HEK293 (cell line): Measurements from ENCODE around the gene MYO1E.
A peak's percentile ranks its signal among the peaks of the same experiment; 100 is the strongest.

Experiments
- BCL6B ChIP-seq: fragments of 450-650 bp; formaldehyde crosslinking; IDR thresholded peaks from 2 replicates; pipeline ENCODE4 v1.5.1; 2017; ENCODE audit warnings: missing biosample characterization, missing genetic modification characterization
- GLIS2 ChIP-seq: fragments of 450-650 bp; formaldehyde crosslinking; IDR thresholded peaks from 2 replicates; pipeline ENCODE4 v1.5.1; 2016; ENCODE audit warnings: missing biosample characterization, missing genetic modification characterization
- KLF9 ChIP-seq: fragments of 450-650 bp; formaldehyde crosslinking; IDR thresholded peaks from 2 replicates; pipeline ENCODE4 v1.5.1; 2016; ENCODE audit warnings: missing biosample characterization, missing genetic modification characterization, low read depth
- OVOL3 ChIP-seq: fragments of 450-650 bp; formaldehyde crosslinking; IDR thresholded peaks from 2 replicates; pipeline ENCODE4 v1.5.1; 2016; ENCODE audit warnings: missing biosample characterization, missing genetic modification characterization
- PRDM1 ChIP-seq: fragments of 450-650 bp; formaldehyde crosslinking; IDR thresholded peaks from 2 replicates; pipeline ENCODE4; 2016; ENCODE audit warnings: missing biosample characterization, missing genetic modification characterization
- PRDM10 ChIP-seq: fragments of 450-650 bp; formaldehyde crosslinking; IDR thresholded peaks from 2 replicates; pipeline ENCODE4 v1.5.1; 2016; ENCODE audit warnings: missing biosample characterization, missing genetic modification characterization
- PRDM4 ChIP-seq: fragments of 450-650 bp; formaldehyde crosslinking; IDR thresholded peaks from 2 replicates; pipeline ENCODE4 v1.5.1; 2017; ENCODE audit warnings: missing biosample characterization, missing genetic modification characterization
- SP3 ChIP-seq: fragments of 450-650 bp; formaldehyde crosslinking; IDR thresholded peaks from 2 replicates; pipeline ENCODE4 v1.5.1; 2016; ENCODE audit warnings: missing biosample characterization, missing genetic modification characterization
- SP7 ChIP-seq: fragments of 450-650 bp; formaldehyde crosslinking; IDR thresholded peaks from 2 replicates; pipeline ENCODE4 v1.5.1; 2016; ENCODE audit warnings: missing biosample characterization, missing genetic modification characterization
- ZBTB11 ChIP-seq: fragments of 450-650 bp; formaldehyde crosslinking; conservative IDR thresholded peaks from 2 replicates; pipeline ENCODE4 v1.5.1; 2016; ENCODE audit warnings: low read depth, missing biosample characterization, missing genetic modification characterization
- ZBTB21 ChIP-seq: fragments of 450-650 bp; formaldehyde crosslinking; IDR thresholded peaks from 2 replicates; pipeline ENCODE4 v1.5.1; 2017; ENCODE audit warnings: missing biosample characterization, missing genetic modification characterization
- ZFHX2 ChIP-seq: fragments of 450-650 bp; formaldehyde crosslinking; conservative IDR thresholded peaks from 2 replicates; pipeline ENCODE4 v1.5.1; 2016; ENCODE audit warnings: missing biosample characterization, missing genetic modification characterization
- ZFP37 ChIP-seq: fragments of 450-650 bp; formaldehyde crosslinking; IDR thresholded peaks from 2 replicates; pipeline ENCODE4 v1.5.1; 2016; ENCODE audit warnings: missing biosample characterization, missing genetic modification characterization
- ZFP69B ChIP-seq: fragments of 450-650 bp; formaldehyde crosslinking; IDR thresholded peaks from 2 replicates; pipeline ENCODE4 v1.5.1; 2016; ENCODE audit warnings: missing biosample characterization, missing genetic modification characterization
- ZNF121 ChIP-seq: fragments of 450-650 bp; formaldehyde crosslinking; IDR thresholded peaks from 2 replicates; pipeline ENCODE4 v1.5.1; 2016; ENCODE audit warnings: missing biosample characterization, missing genetic modification characterization
- ZNF2 ChIP-seq: fragments of 450-650 bp; formaldehyde crosslinking; IDR thresholded peaks from 2 replicates; pipeline ENCODE4 v1.5.1; 2016; ENCODE audit warnings: missing biosample characterization, missing genetic modification characterization
- ZNF23 ChIP-seq: fragments of 450-650 bp; formaldehyde crosslinking; IDR thresholded peaks from 2 replicates; pipeline ENCODE4 v1.5.1; 2016; ENCODE audit warnings: missing biosample characterization, missing genetic modification characterization, borderline replicate concordance
- ZNF292 ChIP-seq: fragments of 450-650 bp; formaldehyde crosslinking; IDR thresholded peaks from 2 replicates; pipeline ENCODE4 v1.5.1; 2016; ENCODE audit warnings: low read depth, missing biosample characterization, missing genetic modification characterization, borderline replicate concordance
- ZNF324 ChIP-seq: fragments of 450-650 bp; formaldehyde crosslinking; IDR thresholded peaks from 2 replicates; pipeline ENCODE4 v1.5.1; 2016; ENCODE audit warnings: missing biosample characterization, missing genetic modification characterization
- ZNF585B ChIP-seq: fragments of 450-650 bp; formaldehyde crosslinking; IDR thresholded peaks from 2 replicates; pipeline ENCODE4 v1.5.1; 2016; ENCODE audit warnings: missing biosample characterization, missing genetic modification characterization
- ZNF600 ChIP-seq: fragments of 450-650 bp; formaldehyde crosslinking; IDR thresholded peaks from 2 replicates; pipeline ENCODE4 v1.5.1; 2016; ENCODE audit warnings: missing biosample characterization, missing genetic modification characterization
- ZNF629 ChIP-seq: fragments of 450-650 bp; formaldehyde crosslinking; IDR thresholded peaks from 2 replicates; pipeline ENCODE4 v1.5.1; 2017; ENCODE audit warnings: missing biosample characterization, missing genetic modification characterization
- ZNF692 ChIP-seq: fragments of 450-650 bp; formaldehyde crosslinking; IDR thresholded peaks from 2 replicates; pipeline ENCODE4 v1.5.1; 2016; ENCODE audit warnings: missing biosample characterization, missing genetic modification characterization
- ZNF785 ChIP-seq: fragments of 450-650 bp; formaldehyde crosslinking; IDR thresholded peaks from 2 replicates; pipeline ENCODE4 v1.5.1; 2016; ENCODE audit warnings: missing biosample characterization, missing genetic modification characterization
- ZNF792 ChIP-seq: fragments of 450-650 bp; formaldehyde crosslinking; IDR thresholded peaks from 2 replicates; pipeline ENCODE4 v1.5.1; 2016; ENCODE audit warnings: missing biosample characterization, missing genetic modification characterization
- ZNF843 ChIP-seq: fragments of 450-650 bp; formaldehyde crosslinking; IDR thresholded peaks from 2 replicates; pipeline ENCODE4 v1.5.1; 2016; ENCODE audit warnings: missing biosample characterization, missing genetic modification characterization

The MYO1E gene

GRCh38 chr15:59299929-59300617 is 72.6 kb downstream of the MYO1E start (continued):
- TF ChIP-seq ZNF324 (tag by site-specific recombination): 0 out of 2 replicates have a peak, but pooled peaks have one; percentile 39
- TF ChIP-seq ZNF785 (tag by site-specific recombination): peak; percentile 43; the same call in 1 of the 2 replicates
- peak; percentile 87 for TF ChIP-seq ZNF629 (tag by site-specific recombination)
- 0 out of 2 replicates have a peak, but pooled peaks have one; percentile 21 for TF ChIP-seq SP3
- 0 out of 2 replicates have a peak, but pooled peaks have one; percentile 39 for TF ChIP-seq ZNF600 (tag by site-specific recombination)
- no peak for TF ChIP-seq ZNF843 (tag by site-specific recombination)
- TF ChIP-seq OVOL3 (tag by site-specific recombination): no peak
- peak; percentile 73 for TF ChIP-seq PRDM10 (tag by site-specific recombination)
- TF ChIP-seq ZNF792 (tag by site-specific recombination): no peak
- peak; percentile 55; the same call in 1 of the 2 replicates for TF ChIP-seq ZNF692
- no peak for TF ChIP-seq ZNF121 (tag by site-specific recombination)
- TF ChIP-seq PRDM4: peak; percentile 56; the same call in 1 of the 2 replicates
- TF ChIP-seq SP7 (tag by site-specific recombination): peak; percentile 89; the same call in 1 of the 2 replicates
- TF ChIP-seq ZNF292 (tag by site-specific recombination): no peak
- TF ChIP-seq ZNF585B: no peak
- TF ChIP-seq KLF9: peak; percentile 70
- TF ChIP-seq ZNF2 (tag by site-specific recombination): peak; percentile 74
- TF ChIP-seq ZFP37 (tag by site-specific recombination): 0 out of 2 replicates have a peak, but pooled peaks have one; percentile 35
- TF ChIP-seq ZNF23 (tag by site-specific recombination): no peak
- no peak for TF ChIP-seq BCL6B (tag by site-specific recombination)
- TF ChIP-seq GLIS2 (tag by site-specific recombination): no peak
- TF ChIP-seq ZBTB11 (tag by site-specific recombination): peak; percentile 42; the same call in 1 of the 2 replicates
- peak; percentile 53 for TF ChIP-seq ZFP69B (tag by site-specific recombination)
- TF ChIP-seq PRDM1 (tag by site-specific recombination): no peak
- peak; percentile 77 for TF ChIP-seq ZBTB21
- TF ChIP-seq ZFHX2 (tag by site-specific recombination): peak; percentile 87
